Activated T-cell treated with anti-CD3 and anti-CD28 coated beads, Interleukin-2, amount 50 U/mL, for 1 hour (primary cell): ENCODE results near the gene SOX6.

Source experiments
- DNase-seq: peaks from one replicate; pipeline ENCODE4 v3.0.0-alpha.2; 2020

SOX6 gene

GRCh38 chr11:15920856-15921629 is 435.3 kb downstream of the SOX6 start:
- no peak for DNase-seq

- DNase-seq, result no peak
These were observed 437.7 kb downstream of the SOX6 start for GRCh38 chr11:15918674-15919073.

- DNase-seq, result no peak
These were observed 438.1 kb downstream of the SOX6 start for GRCh38 chr11:15918212-15918611.
